Measurements from ENCODE around the gene POLA2. TPM values are rescaled to one million over a fixed set of nuclear protein-coding genes. Genes with fewer than 3 reads are reported as not detected.

POLA2 gene
- total and polyA plus RNA-seq, 2 donors (not counting 3 experiments of a cell fraction or from before 2014, with no cell fraction given): 24.0 to 30.0 TPM

GRCh38 chr11:65224930-65225278, 36.9 kb upstream of the POLA2 start:
- ChIA-PET POLR2A (interaction anchor here (0.6 kb wide), 1 partner anchor 34 kb away, joined by 5 read pairs; no protein-coding TSS in a partner anchor), CTCF (interaction anchor here (0.6 to 3.1 kb wide), 28 partner anchors 13 to 381 kb away, joined by 3 to 62 read pairs (median 6); partner anchors contain the start of genes CDC42BPG, CDC42EP2, DPF2 and POLA2)
- FAIRE-seq (peak; percentile 77), DNase-seq (ENCODE audit: low read depth, low spot score) (peak; percentile 48)
- H3K9ac ChIP-seq (replicated peaks; ENCODE audit: extremely low read depth, insufficient read depth, low read length): no peak overlapping the region
- no peaks in the 10 kb centered on the region for H4K20me1 ChIP-seq (replicated peaks; ENCODE audit: control insufficient read depth, extremely low read depth, insufficient read depth, low read length)
- H3K9me3 ChIP-seq (replicated peaks; ENCODE audit: control insufficient read depth, insufficient read depth, low read length): no peaks in the 10 kb centered on the region
- no peaks in the 10 kb centered on the region for H3K36me3 ChIP-seq (ENCODE audit: control insufficient read depth in 2 of 2, extremely low read depth in 1 of 2, insufficient read depth in 2 of 2, low read length in 2 of 2)
- dilution Hi-C loops (cut with MboI; ENCODE audit: extremely low pct_ligation_motif_present, low sequenced_read_pairs): no loop called here
- no peak overlapping the region for H3K27ac ChIP-seq (ENCODE audit: insufficient read depth, low read depth, low read length)
- H2AFZ ChIP-seq (ENCODE audit: low read depth, low read length): peak overlapping the region; percentile 98
- no peak overlapping the region for H3K4me3 ChIP-seq (replicated peaks in 1 of 3; ENCODE audit: insufficient read depth in 1 of 3, low read depth in 1 of 3, low read length in 3 of 3)
- intact Hi-C loops (cut with micrococcal nuclease): loop anchor here (1.0 to 2.0 kb wide), 4 partner anchors 22 to 105 kb away; no protein-coding TSS in a partner anchor
- H3K4me2 ChIP-seq (ENCODE audit: insufficient read depth, low read length): peak overlapping the region; percentile 89
- BruUV-seq (replicated peaks): no TSS peak
- no peak for TF ChIP-seq CTCF (IDR thresholded peaks at IDR 0.05; ENCODE audit: extremely low read depth in 1 of 2, insufficient read depth in 1 of 2, low read depth in 1 of 2, low read length in 2 of 2)
- TF ChIP-seq GATA2 (IDR thresholded peaks at IDR 0.05; ENCODE audit: insufficient read depth, insufficient read length, low read depth, low read length): no peak
- TF ChIP-seq POLR2A (IDR thresholded peaks at IDR 0.05; ENCODE audit: low read depth, low read length): no peak
- TF ChIP-seq FOS (IDR thresholded peaks at IDR 0.05; ENCODE audit: borderline replicate concordance, insufficient read depth, low read length): peak; percentile 33
- no peaks in the 10 kb centered on the region for H3K9me1 ChIP-seq (replicated peaks; ENCODE audit: control insufficient read depth, extremely low read depth, insufficient read depth, low read length)
- H3K79me2 ChIP-seq (ENCODE audit: control insufficient read depth, insufficient read depth, low read length): no peaks in the 10 kb centered on the region
- H3K27me3 ChIP-seq (ENCODE audit: control insufficient read depth in 2 of 2, insufficient read depth in 2 of 2, low read length in 2 of 2): no peaks in the 10 kb centered on the region
- H3K4me1 ChIP-seq (ENCODE audit: control insufficient read depth, extremely low read depth, insufficient read depth, low read length): peaks cover 20% of the 10 kb centered on the region

All from endothelial cell of umbilical vein (primary cell).